OCI-LY7 (cell line): ENCODE measurements around the gene SIK2. TPM values are rescaled to one million over a fixed set of nuclear protein-coding genes. Genes with fewer than 3 reads are reported as not detected.

Experiments used
- BruUV-seq: library from RNA; stranded (reverse); fragments of 400-500 nt; replicated peaks from 2 replicates; lab custom pipeline; 2021; lab: Mats Ljungman, UMichigan
- CTCF ChIA-PET: fragments of 300-600 bp; sonication (Branson Sonifier 250); formaldehyde crosslinking; loops from one replicate; lab custom pipeline; 2022; ENCODE audit warnings: antibody characterized with exemption; ENCODE audit not compliant: unreplicated experiment; lab: Charles Lee
- POLR2A ChIA-PET: fragments of 300-600 bp; sonication (Branson Sonifier 250); formaldehyde crosslinking; loops from one replicate; lab custom pipeline; 2022; ENCODE audit warnings: antibody characterized with exemption; lab: Charles Lee
- DNase-seq: peaks from one replicate; pipeline ENCODE4 v3.0.0-alpha.2; 2015; ENCODE audit warnings: low spot score
- H2AFZ ChIP-seq: fragments of 200-600 bp; sonication (generic), shearing (Covaris generic); 2 replicates; pipeline ENCODE4 v1.6.1; 2014; ENCODE audit warnings: mild to moderate bottlenecking, antibody characterized with exemption, low read length, moderate library complexity
- H3K27ac ChIP-seq: fragments of 200-600 bp; sonication (generic); 2 replicates; pipeline ENCODE4 v1.5.1; 2014; ENCODE audit warnings: mixed run types, low read depth, mild to moderate bottlenecking, moderate library complexity, low read length, inconsistent platforms; ENCODE audit not compliant: poor library complexity, severe bottlenecking
- H3K36me3 ChIP-seq: fragments of 200-600 bp; sonication (generic); 2 replicates; pipeline ENCODE4 v1.6.1; 2014; ENCODE audit warnings: mild to moderate bottlenecking, antibody characterized with exemption, low read length, moderate library complexity, mixed read lengths; ENCODE audit not compliant: insufficient read depth
- H3K4me1 ChIP-seq: fragments of 200-600 bp; sonication (generic); 2 replicates; pipeline ENCODE4 v1.5.1; 2014; ENCODE audit warnings: mild to moderate bottlenecking, low read length; ENCODE audit not compliant: insufficient read depth, poor library complexity, severe bottlenecking
- H3K4me2 ChIP-seq: fragments of 200-600 bp; sonication (generic); 2 replicates; pipeline ENCODE4 v1.6.1; 2014; ENCODE audit warnings: mild to moderate bottlenecking, low read length
- H3K4me3 ChIP-seq: fragments of 200-600 bp; sonication (generic); 2 replicates; pipeline ENCODE4 v1.5.1; 2014; ENCODE audit warnings: mild to moderate bottlenecking, low read depth, low read length; ENCODE audit not compliant: poor library complexity, severe bottlenecking
- H3K79me2 ChIP-seq: fragments of 200-600 bp; sonication (generic); 2 replicates; pipeline ENCODE4 v1.6.1; 2016; ENCODE audit warnings: low read depth, mild to moderate bottlenecking, low read length, moderate library complexity, mixed read lengths; ENCODE audit not compliant: insufficient read depth
- H3K9me2 ChIP-seq: fragments of 200-600 bp; sonication (generic); 2 replicates; pipeline ENCODE4 v1.6.1; 2016; ENCODE audit warnings: mild to moderate bottlenecking, low read length, mixed read lengths; ENCODE audit not compliant: insufficient read depth
- H3K9me3 ChIP-seq: fragments of 200-600 bp; sonication (generic); 2 replicates; pipeline ENCODE4 v1.6.1; 2014; ENCODE audit warnings: mild to moderate bottlenecking, mixed run types, low read length, mixed read lengths
- H4K20me1 ChIP-seq: fragments of 200-600 bp; sonication (generic); 2 replicates; pipeline ENCODE4 v1.6.1; 2014; ENCODE audit warnings: mild to moderate bottlenecking, antibody characterized with exemption, low read length, moderate library complexity, mixed read lengths; ENCODE audit not compliant: insufficient read depth
- CTCF ChIP-seq: fragments of 200-600 bp; sonication (generic); conservative IDR thresholded peaks from 2 replicates; pipeline ENCODE4 v1.5.1; 2014; ENCODE audit warnings: mild to moderate bottlenecking, antibody characterized with exemption, low read length, moderate library complexity, mixed read lengths
- EZH2phosphoT487 ChIP-seq: fragments of 200-600 bp; sonication (generic); IDR thresholded peaks from 2 replicates; pipeline ENCODE4 v1.6.1; 2018; ENCODE audit warnings: low read depth, borderline replicate concordance, mild to moderate bottlenecking, mixed run types, antibody characterized with exemption, low read length, moderate library complexity, mixed read lengths
- intact Hi-C: fragments of 100-400 bp; cut with micrococcal nuclease; formaldehyde crosslinking; loops from one replicate; pipeline ENCODE4 v1.10.0; 2022; ENCODE audit not compliant: unreplicated experiment
- total RNA-seq, 2 experiments: library from RNA; depleted of rRNA in 1 of 2; stranded (reverse); fragments of >200 nt in 1 of 2; shearing (Covaris generic) in 1 of 2; gene quantifications; 2 replicates each; pipeline ENCODE4 v1.2.3, GENCODE V29; 2014 to 2022

The SIK2 gene
- total RNA-seq, 2 experiments from 2014 or later, result 9.8 to 16.9 TPM

GRCh38 chr11:111729071-111729830 lies 127.0 kb downstream of the SIK2 start:
- Histone ChIP-seq H3K4me2 (no peak overlapping the region), H3K27ac (no peak overlapping the region), H3K79me2 (no peaks in the 10 kb centered on the region), H4K20me1 (no peaks in the 10 kb centered on the region), H3K4me3 (no peak overlapping the region), H3K36me3 (peaks cover 29% of the 10 kb centered on the region), H3K9me2 (no peaks in the 10 kb centered on the region), H3K9me3 (no peaks in the 10 kb centered on the region), H3K4me1 (no peaks in the 10 kb centered on the region), H2AFZ (no peak overlapping the region)
- BruUV-seq, result no TSS peak
- TF ChIP-seq CTCF (no peak), EZH2phosphoT487 (no peak)
- no peak for DNase-seq
- ChIA-PET POLR2A (no interaction called here), CTCF (interaction anchor here (1.0 kb wide), 1 partner anchor 13 kb away, joined by 3 read pairs; no protein-coding TSS in a partner anchor)
- intact Hi-C loops, result no loop called here

- no peak overlapping the region for H3K4me2 ChIP-seq
- BruUV-seq, result no TSS peak
- ChIA-PET POLR2A (interaction anchor here (0.6 kb wide), 1 partner anchor 38 kb away, joined by 4 read pairs; no protein-coding TSS in a partner anchor), CTCF (interaction anchor here (1.0 kb wide), 1 partner anchor 14 kb away, joined by 3 read pairs; no protein-coding TSS in a partner anchor)
- H4K20me1 ChIP-seq, result no peaks in the 10 kb centered on the region
- no peak overlapping the region for H3K4me3 ChIP-seq
- H3K36me3 ChIP-seq, result peaks cover 23% of the 10 kb centered on the region
- intact Hi-C loops, result no loop called here
- no peak overlapping the region for H2AFZ ChIP-seq
- no peaks in the 10 kb centered on the region for H3K79me2 ChIP-seq
- no peaks in the 10 kb centered on the region for H3K9me2 ChIP-seq
- H3K27ac ChIP-seq, result no peak overlapping the region
- no peaks in the 10 kb centered on the region for H3K9me3 ChIP-seq
- TF ChIP-seq CTCF, result no peak
- TF ChIP-seq EZH2phosphoT487, result no peak
- DNase-seq, result no peak
- no peaks in the 10 kb centered on the region for H3K4me1 ChIP-seq
Observed at GRCh38 chr11:111729831-111730311, 127.6 kb downstream of the SIK2 start.
